ENCODE measurements around the gene ATOH1.

The ATOH1 gene

DNA sequence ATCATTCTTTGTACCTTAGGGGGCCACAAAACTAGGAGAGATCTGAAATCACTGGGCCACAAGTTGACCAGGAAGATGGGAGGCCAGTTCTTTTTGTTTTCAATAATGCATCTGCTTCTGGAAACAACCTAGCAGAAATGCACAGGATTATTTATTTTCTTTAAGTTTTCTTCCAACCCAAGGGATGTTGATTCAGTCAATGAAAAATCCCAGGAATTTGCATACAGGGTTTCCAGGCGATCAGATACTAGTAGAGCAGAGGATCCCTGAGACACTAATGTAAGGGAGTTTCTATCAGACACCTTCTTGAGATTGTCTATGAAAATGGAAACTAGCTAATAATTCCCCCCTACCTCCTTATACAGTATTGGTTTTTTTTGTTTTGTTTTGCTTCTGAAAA is 7.4 kb downstream of the ATOH1 start:
- DNase-seq = no peak

DNA sequence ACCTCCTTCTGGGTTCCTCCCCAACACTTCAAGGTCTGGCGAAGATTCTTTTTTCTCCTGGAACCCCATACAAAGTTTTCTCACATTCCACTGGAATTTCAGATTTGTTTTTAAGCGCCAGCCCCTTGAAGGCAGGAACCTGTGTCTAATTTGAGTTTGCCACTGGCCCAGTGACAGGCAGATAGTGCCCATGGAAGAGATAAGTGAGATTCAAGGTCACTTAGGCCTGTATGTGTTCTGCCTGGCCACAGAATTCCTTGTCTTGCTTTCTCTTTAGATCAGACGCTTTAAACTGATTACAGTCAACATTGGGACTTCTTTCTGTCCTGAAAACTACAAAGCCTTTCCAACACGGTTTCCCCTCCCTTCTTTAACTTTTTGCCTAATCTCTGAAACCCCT is 11.2 kb downstream of the ATOH1 start:
- no peak for DNase-seq

DNA sequence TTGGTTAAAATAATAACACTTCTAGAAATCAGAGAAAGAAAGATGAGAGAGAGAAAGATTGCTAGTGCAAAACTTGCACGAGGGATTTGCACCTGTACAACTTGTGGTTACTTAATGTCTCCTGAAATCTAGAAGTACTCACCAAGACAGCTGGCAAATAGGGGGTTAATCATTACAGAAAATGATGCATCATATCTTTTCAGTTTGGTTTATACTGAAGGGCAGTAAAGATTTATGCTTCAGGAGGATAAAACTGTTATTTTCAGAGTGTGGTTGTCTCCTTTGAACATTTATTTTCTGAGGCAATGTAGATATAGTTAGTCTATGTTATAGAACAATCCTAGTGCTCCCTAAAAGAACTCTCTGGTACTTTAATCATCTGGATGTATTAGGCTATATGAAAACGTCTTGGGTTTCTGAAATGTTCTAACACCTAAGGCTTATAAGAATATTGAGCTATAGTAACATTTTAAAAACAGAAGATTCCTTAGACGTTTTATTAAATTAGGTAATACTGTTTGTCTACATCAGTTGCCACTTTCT is 13.3 kb downstream of the ATOH1 start:
- DNase-seq = no peak

DNA sequence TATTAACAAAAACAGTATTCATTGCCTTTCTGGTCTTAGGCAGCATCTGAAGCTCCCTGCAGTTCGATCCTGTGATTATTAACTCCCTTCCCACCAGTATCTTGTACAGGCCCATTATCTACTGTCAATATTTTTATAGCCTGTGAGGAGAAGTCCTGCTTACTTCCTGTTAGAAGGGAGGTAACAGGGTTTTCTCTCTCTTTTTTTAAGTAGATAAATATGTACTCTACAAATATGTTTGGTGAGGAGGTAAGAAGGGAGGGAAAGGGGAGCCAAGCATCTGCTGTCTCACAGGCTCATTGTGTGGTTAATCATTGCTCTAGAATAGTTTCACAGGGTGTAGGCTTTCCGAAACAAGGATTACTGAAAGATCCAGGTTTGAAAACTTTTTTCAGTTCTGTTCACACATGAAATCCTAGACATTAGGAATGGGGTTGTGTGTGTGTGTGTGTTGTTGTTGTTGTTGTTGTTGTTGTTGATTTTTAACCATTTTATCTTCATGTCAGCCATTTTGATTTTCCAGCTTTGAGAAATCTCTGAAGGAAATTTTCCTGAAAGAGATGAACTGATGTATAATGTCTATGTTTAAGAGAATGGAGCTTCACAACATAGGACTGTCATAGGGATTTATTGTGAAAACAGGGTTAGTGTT is 14.2 kb downstream of the ATOH1 start:
- peak; percentile 10 for DNase-seq

DNA sequence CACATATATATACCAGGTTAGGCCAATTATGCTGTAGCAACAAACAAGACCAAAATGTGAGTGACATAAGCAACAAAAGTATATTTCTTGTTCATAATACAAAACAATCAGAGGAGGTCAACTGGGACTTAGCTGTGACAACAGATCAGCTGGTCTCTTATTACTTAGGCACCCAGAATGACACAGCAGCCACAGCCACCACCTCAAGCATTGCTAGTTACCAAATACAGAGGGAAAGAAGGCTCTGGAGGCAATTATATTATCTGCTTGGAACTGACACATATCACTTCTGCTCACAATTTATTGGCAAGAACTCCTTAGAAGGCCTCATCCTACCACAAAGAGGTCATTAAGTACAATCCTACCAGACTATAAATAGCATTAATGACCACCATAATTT is 15.2 kb downstream of the ATOH1 start:
- DNase-seq = no peak

DNA sequence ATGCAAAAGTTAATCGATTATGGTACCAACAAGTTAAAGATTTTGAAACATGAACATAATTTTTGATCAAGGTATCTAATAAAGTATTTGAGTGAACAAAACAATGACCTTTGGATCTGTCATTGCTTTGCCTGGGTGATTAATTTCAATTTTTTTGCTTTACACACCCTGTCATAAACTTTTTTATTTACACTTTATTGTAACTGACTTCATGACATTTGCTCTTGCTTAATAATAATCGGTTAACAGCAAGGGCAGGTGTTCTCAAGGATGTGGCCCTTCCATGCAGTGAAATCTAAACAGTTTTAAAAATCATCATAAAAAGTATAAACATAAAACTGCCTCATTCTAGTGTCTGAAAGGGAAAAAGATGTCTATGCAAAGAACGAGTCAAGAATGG is 24.1 kb downstream of the ATOH1 start:
- no peak for DNase-seq

DNA sequence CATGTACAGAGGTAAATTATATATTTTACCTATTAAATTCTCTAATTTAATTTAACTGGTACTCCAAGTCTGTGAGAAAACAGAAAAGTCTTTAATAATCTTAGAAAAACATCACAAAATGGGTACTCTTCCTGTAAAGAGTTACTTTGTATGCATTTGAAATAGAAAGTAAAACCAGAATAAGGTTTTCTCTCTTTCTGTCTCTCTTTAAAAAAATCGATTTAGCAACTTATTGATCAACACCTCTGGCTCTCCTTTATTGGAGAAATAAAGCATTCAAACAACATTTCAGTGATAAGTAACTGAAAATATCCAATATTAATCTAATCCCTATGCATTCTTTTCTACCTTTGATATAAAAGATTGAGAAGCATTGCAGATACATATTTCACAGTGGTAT is 27.4 kb downstream of the ATOH1 start:
- DNase-seq = no peak

DNA sequence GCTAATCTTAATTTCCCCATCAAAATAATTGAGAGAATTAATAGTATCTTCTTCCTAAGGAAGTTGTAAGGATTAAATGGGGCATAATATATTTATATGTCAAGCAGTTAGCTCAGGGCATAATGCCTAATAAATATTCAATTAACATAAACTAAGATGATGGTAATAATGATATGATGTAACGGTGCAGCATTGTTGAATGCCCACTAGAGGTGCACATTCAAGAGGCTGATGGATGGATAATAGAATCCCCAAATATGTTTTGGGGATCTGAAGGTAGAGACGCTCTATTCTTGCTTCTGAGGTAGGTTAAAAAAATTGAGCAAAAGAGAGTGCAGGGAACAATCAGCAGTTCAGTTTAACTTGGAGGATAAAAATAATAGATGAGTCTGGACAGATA is 37.1 kb downstream of the ATOH1 start:
- no peak for DNase-seq

DNA sequence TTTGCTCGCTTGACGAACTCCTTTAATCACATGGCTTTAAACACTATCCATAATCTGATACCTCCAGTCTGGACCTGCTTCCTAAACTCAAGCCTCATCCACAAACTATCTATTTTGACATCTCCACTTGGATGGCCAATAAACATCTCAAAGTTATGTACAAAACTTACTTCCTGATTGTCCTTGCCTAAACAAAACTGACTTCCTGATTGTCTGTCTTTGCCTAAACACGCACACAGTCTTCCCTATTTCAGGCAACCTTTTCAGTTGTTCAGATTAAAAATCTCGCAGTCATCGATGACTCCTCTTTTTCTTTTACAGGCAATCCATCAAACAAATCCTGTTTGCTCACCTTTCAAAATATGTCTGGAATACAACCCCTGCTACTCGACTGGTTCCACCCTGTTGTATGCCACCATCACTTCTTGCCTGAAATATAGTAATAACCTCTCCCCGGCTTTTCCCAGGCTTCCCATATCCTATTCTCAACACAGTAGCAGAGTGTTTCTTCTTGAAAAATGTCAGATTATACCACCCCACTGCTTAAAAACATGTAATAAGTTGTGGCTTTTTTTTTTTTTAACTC is 39.0 kb downstream of the ATOH1 start:
- no peak for DNase-seq

DNA sequence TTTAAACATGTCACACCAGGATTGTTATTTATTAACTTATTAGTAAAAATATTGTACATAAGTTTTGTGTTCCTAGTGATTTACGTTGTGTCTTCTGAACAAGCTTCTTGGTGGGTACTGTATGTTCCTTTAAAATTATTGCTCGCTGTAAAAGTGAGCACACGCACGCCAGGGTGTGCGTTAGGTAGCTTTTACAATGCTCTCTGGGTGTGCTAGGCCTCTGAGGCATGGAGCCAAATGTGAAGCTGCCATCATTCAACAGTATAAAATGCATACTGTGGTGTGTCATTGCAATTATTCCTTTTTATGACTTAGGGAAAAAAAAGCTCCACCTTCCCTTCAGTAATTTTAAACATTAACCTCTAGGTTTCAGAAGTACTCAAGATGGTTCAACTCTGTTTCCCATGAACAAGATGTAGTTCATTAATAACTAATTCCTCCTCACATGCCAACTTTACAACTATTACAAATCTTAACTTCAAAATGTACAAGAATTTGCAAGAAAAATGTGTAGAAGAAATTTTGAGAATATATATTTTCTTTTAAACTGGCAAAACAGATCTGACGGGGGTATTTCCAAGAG is 42.4 kb downstream of the ATOH1 start:
- DNase-seq = no peak

DNA sequence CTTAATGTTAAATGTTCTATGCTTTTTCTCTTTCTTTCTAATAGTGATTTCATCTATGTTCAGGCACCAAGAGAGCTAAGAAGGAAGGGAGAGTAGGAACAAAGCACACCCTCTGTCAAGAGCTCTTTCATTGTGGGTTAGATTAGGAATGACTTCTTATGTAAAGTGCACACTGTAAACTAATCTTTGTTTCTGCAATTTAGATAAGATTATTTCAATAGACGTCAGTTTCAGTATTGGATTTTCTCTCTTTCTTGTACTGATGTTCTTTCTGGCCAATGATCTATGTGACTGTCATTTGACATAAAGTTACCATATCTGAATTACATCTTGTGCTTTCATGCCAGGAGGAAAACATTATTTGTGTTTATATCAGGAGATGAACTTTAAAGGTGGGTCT is 48.2 kb downstream of the ATOH1 start:
- DNase-seq = no peak

DNA sequence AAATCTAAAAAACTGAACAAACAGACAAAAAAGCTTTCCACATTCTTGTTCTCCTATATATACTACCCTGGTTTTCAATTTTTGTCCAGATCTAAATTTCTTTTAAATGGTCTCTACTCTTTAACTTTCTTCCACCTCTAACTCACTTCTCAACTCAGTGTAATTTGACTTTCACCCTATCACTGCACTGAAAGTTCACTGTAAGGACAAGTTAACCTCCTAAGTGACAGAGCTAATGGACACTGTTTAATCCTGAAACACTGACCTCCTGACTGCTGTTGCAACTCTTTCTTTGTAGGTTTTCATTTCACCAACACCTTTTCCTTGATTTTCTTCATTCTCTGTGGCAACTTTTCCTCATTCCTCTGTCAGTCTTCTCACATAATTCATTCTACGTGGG is 50.0 kb downstream of the ATOH1 start:
- DNase-seq = no peak

DNA sequence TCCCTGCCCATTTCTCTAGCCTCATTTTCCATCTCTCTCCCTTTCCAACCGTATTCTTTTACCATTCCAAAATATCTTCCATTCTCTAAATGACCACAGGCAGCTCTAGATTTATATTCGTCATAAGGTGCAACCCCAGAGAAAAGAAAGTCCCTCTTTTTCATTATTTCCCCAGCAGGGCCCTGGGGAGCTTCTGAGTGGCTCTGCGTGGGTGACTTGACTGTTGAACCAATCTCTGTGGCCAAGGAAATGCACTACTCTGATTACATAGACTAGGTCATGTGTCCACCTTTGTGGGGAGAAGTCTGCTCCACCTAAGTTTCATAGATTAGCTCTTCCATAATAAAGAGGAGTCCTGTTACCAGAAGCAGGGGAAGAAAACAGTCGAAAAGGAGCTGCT is 51.4 kb downstream of the ATOH1 start:
- no peak for DNase-seq

All from NCI-H1417 treated with DMSO at 0.1 percent for 48 hours (cell line).